Psoas muscle (tissue), 8 donors: ENCODE data around the gene SHISAL2B. TPM values are rescaled to one million over a fixed set of nuclear protein-coding genes. Genes with fewer than 3 reads are reported as not detected.

Source experiments
- ATAC-seq, 4 donors: fragments of 200-7000 bp; cut with Tn5 transposase; one replicate each; pipeline ENCODE4 v1.9.1; 2020; ENCODE audit warnings: moderate library complexity in 3 of 4, mild to moderate bottlenecking in 2 of 4
- DNase-seq, 2 donors: peaks; one replicate each; pipeline ENCODE4 v3.0.0-alpha.2; 2020
- H3K27ac ChIP-seq: fragments of 200-600 bp; one replicate; pipeline ENCODE4 v1.8.0; 2022
- H3K27me3 ChIP-seq, 3 donors: fragments of 200-600 bp in 1 of 3; one replicate each; pipeline versions ENCODE4 v1.6.1 to v1.8.0; 2013 to 2022; ENCODE audit warnings: low read length in 2 of 3, mild to moderate bottlenecking in 2 of 3, moderate library complexity in 1 of 3; ENCODE audit not compliant: insufficient read depth in 3 of 3
- H3K36me3 ChIP-seq, 2 donors: fragments of 200-600 bp in 1 of 2; one replicate each; pipeline versions ENCODE4 v1.6.1 to v1.8.0; 2013 to 2022; ENCODE audit warnings: low read depth in 1 of 2, mild to moderate bottlenecking in 1 of 2, moderate library complexity in 1 of 2; ENCODE audit not compliant: insufficient read depth in 1 of 2
- H3K4me1 ChIP-seq: fragments of 200-600 bp; one replicate; pipeline ENCODE4 v1.8.0; 2022
- H3K4me3 ChIP-seq: fragments of 200-600 bp; one replicate; pipeline ENCODE4 v1.8.0; 2022; ENCODE audit warnings: mild to moderate bottlenecking
- H3K9me3 ChIP-seq: fragments of 200-600 bp; one replicate; pipeline ENCODE4 v1.8.0; 2022
- CTCF ChIP-seq: fragments of 200-600 bp; IDR thresholded peaks from one replicate; pipeline ENCODE4 v1.8.0; 2022; ENCODE audit warnings: antibody characterized with exemption
- WGBS, 3 donors: extraction: QIAGEN DNeasy Blood & Tissue Kit; methylation state at CpG; one replicate each; pipeline versions ENCODE4 v1.1.6 to v1.1.7; 2013; 5-methylcytosine and 5-hydroxymethylcytosine counted together
- intact Hi-C, 2 donors: fragments of 100-400 bp; cut with DNase I; formaldehyde crosslinking; loops; one replicate each; pipeline versions ENCODE4 v1.11.0 to v1.14.2; 2022
- polyA plus RNA-seq, 3 donors: library from polyadenylated mRNA; stranded (reverse); fragments of 200-250 nt; gene quantifications; one replicate each; pipeline ENCODE4 v1.2.3, GENCODE V29; 2013
- total RNA-seq, 4 donors: library from RNA; stranded (reverse); fragmentation: NEBNext Ultra II Directional in 2 of 4; extraction: Animal tissue kit (Norgen Biotek cat#: 25700) in 2 of 4; gene quantifications; one replicate each; pipeline versions ENCODE4 v1.2.1 to v1.2.4, GENCODE V29; 2021 to 2023
- donor health status: healthy with polysubstance abuse.
- donor health status: DM: no; HTN: no; CAD: no; lungs with moderate emphysema.
- donor health status: Bipolar disorder and iron deficiency.
- donor health status: healthy.
- donor health status: DM: yes; HTN: yes; CAD: no.
- donor health status: DM: no; HTN: no; CAD: no.
- donor health status: DM: no; HTN: no; CAD: no.
- donor health status: DM: yes; HTN: yes; CAD: no.

Gene SHISAL2B
- total and polyA plus RNA-seq, 7 donors = 0.06 TPM; not detected in 6

- DNase-seq (no peak), ATAC-seq (no peak)
- no peak overlapping the region for H3K27ac ChIP-seq
- WGBS, 3 donors = 74 to 79% (median 76%) methylated on average over 5 of the region's 5 CpGs
- no peak for TF ChIP-seq CTCF
- H3K36me3 ChIP-seq = no peaks in the 10 kb centered on the region
- no peaks in the 10 kb centered on the region for H3K27me3 ChIP-seq
- no peaks in the 10 kb centered on the region for H3K9me3 ChIP-seq
- H3K4me1 ChIP-seq = no peaks in the 10 kb centered on the region
- intact Hi-C loops = no loop called here
- H3K4me3 ChIP-seq = no peak overlapping the region
These were observed 11.9 kb upstream of the SHISAL2B start for GRCh38 chr5:64678374-64678773.

- no peak overlapping the region for H3K27ac ChIP-seq
- no peak overlapping the region for H3K4me3 ChIP-seq
- H3K36me3 ChIP-seq = no peaks in the 10 kb centered on the region
- no peaks in the 10 kb centered on the region for H3K4me1 ChIP-seq
- ATAC-seq (no peak), DNase-seq (no peak)
- intact Hi-C loops = no loop called here
- H3K27me3 ChIP-seq = no peaks in the 10 kb centered on the region
- TF ChIP-seq CTCF = no peak
- WGBS, 3 donors = 78 to 84% (median 79%) methylated on average over 4 of the region's 4 CpGs
- H3K9me3 ChIP-seq = no peaks in the 10 kb centered on the region
These were observed 10.0 kb upstream of the SHISAL2B start for GRCh38 chr5:64680289-64680688.

- Histone ChIP-seq H3K9me3 (no peaks in the 10 kb centered on the region), H3K36me3 (no peaks in the 10 kb centered on the region), H3K4me3 (no peak overlapping the region), H3K27me3 (peaks cover 0 to 3% (median 2%) of the 10 kb centered on the region in 3 donors), H3K4me1 (no peaks in the 10 kb centered on the region), H3K27ac (no peak overlapping the region)
- no peak for DNase-seq
- TF ChIP-seq CTCF = no peak
- intact Hi-C loops = no loop called here
- WGBS, 3 donors = 84 to 94% (median 92%) methylated on average over 7 of the region's 7 CpGs
- no peak for ATAC-seq
These were observed 7.7 kb upstream of the SHISAL2B start for GRCh38 chr5:64682608-64683007.

- no peaks in the 10 kb centered on the region for H3K4me1 ChIP-seq
- DNase-seq = no peak
- no peaks in the 10 kb centered on the region for H3K36me3 ChIP-seq
- TF ChIP-seq CTCF = no peak
- no peaks in the 10 kb centered on the region for H3K9me3 ChIP-seq
- 36 to 50% (median 40%) methylated on average over 5 of the region's 5 CpGs for WGBS, 3 donors
- H3K27ac ChIP-seq = no peak overlapping the region
- intact Hi-C loops = no loop called here
- no peak overlapping the region for H3K4me3 ChIP-seq
- H3K27me3 ChIP-seq = peaks cover 0 to 26% (median 3%) of the 10 kb centered on the region in 3 donors
- ATAC-seq = no peak
These were observed 4.4 kb upstream of the SHISAL2B start for GRCh38 chr5:64685866-64686265.

- ATAC-seq (no peak), DNase-seq (no peak)
- 58 to 66% (median 62%) methylated on average over 3 of the region's 3 CpGs for WGBS, 3 donors
- H3K36me3 ChIP-seq = no peaks in the 10 kb centered on the region
- H3K4me3 ChIP-seq = no peak overlapping the region
- no peaks in the 10 kb centered on the region for H3K9me3 ChIP-seq
- H3K27me3 ChIP-seq = peaks cover 0 to 29% (median 10%) of the 10 kb centered on the region in 3 donors
- TF ChIP-seq CTCF = no peak
- intact Hi-C loops = no loop called here
- H3K27ac ChIP-seq = no peak overlapping the region
- H3K4me1 ChIP-seq = no peaks in the 10 kb centered on the region
These were observed 1.9 kb upstream of the SHISAL2B start for GRCh38 chr5:64688391-64688790.
